ENCODE data around the gene MGLL.

MGLL gene

GRCh38 chr3:127731546-127732289, 90.6 kb downstream of the MGLL start:
- H3K4me3 ChIP-seq (ENCODE audit: low read depth, low read length), result no peak overlapping the region
- DNase-seq (ENCODE audit: low read depth), result no peak
- TF ChIP-seq CTCF (IDR thresholded peaks at IDR 0.05; ENCODE audit: control insufficient read depth, extremely low read depth, insufficient read depth), result no peak

- H3K4me3 ChIP-seq (ENCODE audit: low read depth, low read length), result no peak overlapping the region
- TF ChIP-seq CTCF (IDR thresholded peaks at IDR 0.05; ENCODE audit: control insufficient read depth, extremely low read depth, insufficient read depth), result no peak
These were observed 91.5 kb downstream of the MGLL start for GRCh38 chr3:127730666-127731295.

GRCh38 chr3:127730171-127730570, 92.1 kb downstream of the MGLL start:
- no peak overlapping the region for H3K4me3 ChIP-seq (ENCODE audit: low read depth, low read length)
- TF ChIP-seq CTCF (IDR thresholded peaks at IDR 0.05; ENCODE audit: control insufficient read depth, extremely low read depth, insufficient read depth), result no peak
- DNase-seq (ENCODE audit: low read depth), result no peak

More at GRCh38 chr3:127730666-127731295, 91.5 kb downstream of the MGLL start:
- no peak for DNase-seq (ENCODE audit: low read depth)

GRCh38 chr3:127729556-127730056, 92.7 kb downstream of the MGLL start:
- no peak for TF ChIP-seq CTCF (IDR thresholded peaks at IDR 0.05; ENCODE audit: control insufficient read depth, extremely low read depth, insufficient read depth)
- DNase-seq (ENCODE audit: low read depth), result no peak
- no peak overlapping the region for H3K4me3 ChIP-seq (ENCODE audit: low read depth, low read length)

- DNase-seq (ENCODE audit: low read depth), result no peak
- no peak overlapping the region for H3K4me3 ChIP-seq (ENCODE audit: low read depth, low read length)
- no peak for TF ChIP-seq CTCF (IDR thresholded peaks at IDR 0.05; ENCODE audit: control insufficient read depth, extremely low read depth, insufficient read depth)
These were observed 93.8 kb downstream of the MGLL start for GRCh38 chr3:127728417-127729015.

- no peak for DNase-seq (ENCODE audit: low read depth)
- no peak for TF ChIP-seq CTCF (IDR thresholded peaks at IDR 0.05; ENCODE audit: control insufficient read depth, extremely low read depth, insufficient read depth)
- no peak overlapping the region for H3K4me3 ChIP-seq (ENCODE audit: low read depth, low read length)
These were observed 95.4 kb downstream of the MGLL start for GRCh38 chr3:127726894-127727293.

Data from LNCaP clone FGC (cell line).